Liver (tissue), 9 donors: ENCODE data around the gene CLN6. TPM values are rescaled to one million over a fixed set of nuclear protein-coding genes. Genes with fewer than 3 reads are reported as not detected.

ENCODE experiments used
- DNase-seq: peaks from one replicate; pipeline ENCODE4 v3.0.0-alpha.2; 2017; ENCODE audit warnings: low spot score
- H3K27ac ChIP-seq, 2 donors: one replicate each; pipeline ENCODE4 v1.7.0; 2013; ENCODE audit warnings: inconsistent platforms in 2 of 2, low read length in 2 of 2, control low read depth in 1 of 2, low read depth in 1 of 2, mild to moderate bottlenecking in 1 of 2
- H3K27me3 ChIP-seq, 4 donors: one replicate each; pipeline versions ENCODE4 v1.6.1 to v1.7.0; 2013; ENCODE audit warnings: low read length in 3 of 4, inconsistent platforms in 1 of 4, mild to moderate bottlenecking in 1 of 4, moderate library complexity in 1 of 4; ENCODE audit not compliant: control insufficient read depth in 4 of 4, insufficient read depth in 4 of 4
- H3K36me3 ChIP-seq, 4 donors: one replicate each; pipeline versions ENCODE4 v1.6.1 to v1.7.0; 2013; ENCODE audit warnings: low read length in 3 of 4, mild to moderate bottlenecking in 3 of 4, low read depth in 1 of 4, moderate library complexity in 1 of 4; ENCODE audit not compliant: control insufficient read depth in 4 of 4, insufficient read depth in 3 of 4
- H3K4me1 ChIP-seq, 4 donors: one replicate each; pipeline versions ENCODE4 v1.6.1 to v1.7.0; 2013; ENCODE audit warnings: low read length in 3 of 4, mild to moderate bottlenecking in 3 of 4, moderate library complexity in 1 of 4; ENCODE audit not compliant: control insufficient read depth in 4 of 4, insufficient read depth in 4 of 4
- H3K4me3 ChIP-seq, 3 donors: one replicate each; pipeline versions ENCODE4 v1.6.1 to v1.7.0; 2013; ENCODE audit warnings: low read length in 3 of 3, control low read depth in 1 of 3, low read depth in 1 of 3, mild to moderate bottlenecking in 1 of 3
- H3K9ac ChIP-seq, 2 donors: one replicate each; pipeline ENCODE4 v1.7.0; 2013; ENCODE audit warnings: low read length in 2 of 2, mild to moderate bottlenecking in 2 of 2, moderate library complexity in 2 of 2, control low read depth in 1 of 2, low read depth in 1 of 2
- H3K9me3 ChIP-seq, 4 donors: one replicate each; pipeline versions ENCODE4 v1.6.1 to v1.7.0; 2013; ENCODE audit warnings: low read length in 3 of 4; ENCODE audit not compliant: control insufficient read depth in 4 of 4
- ATF3 ChIP-seq: IDR thresholded peaks from 2 replicates; pipeline ENCODE4 v1.6.1; 2016; ENCODE audit warnings: antibody characterized with exemption
- EGR1 ChIP-seq, 2 donors: IDR thresholded peaks; 2 replicates each; pipeline ENCODE4 v1.6.1; 2016 to 2018; ENCODE audit warnings: antibody characterized with exemption in 2 of 2, low read depth in 2 of 2
- FOXA1 ChIP-seq: IDR thresholded peaks from 2 replicates; pipeline ENCODE4 v1.6.1; 2016; ENCODE audit warnings: antibody characterized with exemption
- FOXA2 ChIP-seq: IDR thresholded peaks from 2 replicates; pipeline ENCODE4 v1.6.1; 2016; ENCODE audit warnings: antibody characterized with exemption
- GABPA ChIP-seq, 2 donors: IDR thresholded peaks in 1 of 2; conservative IDR thresholded peaks in 1 of 2; 2 replicates each; pipeline ENCODE4 v1.6.1; 2016; ENCODE audit warnings: antibody characterized with exemption in 2 of 2, mild to moderate bottlenecking in 1 of 2, moderate library complexity in 1 of 2
- HNF4A ChIP-seq, 2 donors: conservative IDR thresholded peaks; 2 replicates each; pipeline ENCODE4 v1.6.1; 2016; ENCODE audit warnings: antibody characterized with exemption in 2 of 2, mild to moderate bottlenecking in 2 of 2
- HNF4G ChIP-seq: IDR thresholded peaks from 2 replicates; pipeline ENCODE4 v1.6.1; 2016; ENCODE audit warnings: antibody characterized with exemption
- JUND ChIP-seq, 2 donors: IDR thresholded peaks; 2 replicates each; pipeline ENCODE4 v1.6.1; 2016; ENCODE audit warnings: antibody characterized with exemption in 2 of 2
- NR2F2 ChIP-seq: IDR thresholded peaks from 2 replicates; pipeline ENCODE4 v1.6.1; 2016; ENCODE audit warnings: antibody characterized with exemption
- RAD21 ChIP-seq, 2 donors: IDR thresholded peaks; 2 replicates each; pipeline ENCODE4 v1.6.1; 2016; ENCODE audit warnings: antibody characterized with exemption in 2 of 2, mild to moderate bottlenecking in 2 of 2
- RXRA ChIP-seq, 2 donors: IDR thresholded peaks; 2 replicates each; pipeline ENCODE4 v1.6.1; 2017 to 2018; ENCODE audit warnings: antibody characterized with exemption in 2 of 2, mild to moderate bottlenecking in 1 of 2
- SP1 ChIP-seq: IDR thresholded peaks from 2 replicates; pipeline ENCODE4 v1.6.1; 2018; ENCODE audit warnings: antibody characterized with exemption, mild to moderate bottlenecking
- TAF1 ChIP-seq: conservative IDR thresholded peaks from 2 replicates; pipeline ENCODE4 v1.6.1; 2016; ENCODE audit warnings: antibody characterized with exemption, mild to moderate bottlenecking
- YY1 ChIP-seq: IDR thresholded peaks from 2 replicates; pipeline ENCODE4 v1.6.1; 2016; ENCODE audit warnings: antibody characterized with exemption, mild to moderate bottlenecking
- WGBS: extraction: QIAGEN DNeasy Blood & Tissue Kit; methylation state at CpG from one replicate; pipeline ENCODE4 v1.1.7; 2013; 5-methylcytosine and 5-hydroxymethylcytosine counted together
- polyA plus RNA-seq, 2 donors: library from polyadenylated mRNA; stranded (reverse) in 1 of 2; unstranded in 1 of 2; fragments of 200-250 nt in 1 of 2; fragments of >200 nt in 1 of 2; fragmentation: Nextera tagmentation in 1 of 2; extraction: Ambion mirVana in 1 of 2; gene quantifications; one replicate each; pipeline versions ENCODE4 v1.2.1 to v1.2.3, GENCODE V29; 2013 to 2015
- total RNA-seq, 2 donors: library from RNA; depleted of rRNA; stranded (reverse); fragments of >200 nt; gene quantifications; one replicate each; pipeline ENCODE4 v1.2.3, GENCODE V29; 2014
- TF ChIP-seq, protein P1 (sequence below): fragments of 150-350 bp; IDR thresholded peaks from 2 replicates; pipeline ENCODE4 v1.5.1; 2017; ENCODE audit warnings: improper control_type of control experiment, low read depth, low read length; ENCODE audit not compliant: missing input control
- TF ChIP-seq, protein P2 (sequence below): IDR thresholded peaks from 2 replicates; pipeline ENCODE4 v1.6.1; 2016; ENCODE audit warnings: antibody characterized with exemption
- TF ChIP-seq, protein P3 (sequence below): IDR thresholded peaks from 2 replicates; pipeline ENCODE4 v1.6.1; 2016; ENCODE audit warnings: antibody characterized with exemption
- TF ChIP-seq, protein P4 (sequence below): IDR thresholded peaks from 2 replicates; pipeline ENCODE4 v1.6.1; 2016; ENCODE audit warnings: antibody characterized with exemption, mild to moderate bottlenecking
- donor health status: healthy.
- donor health status: healthy.
- donor health status: healthy.
- donor health status: healthy.
- donor health status: healthy.

The CLN6 gene
- total and polyA plus RNA-seq, 4 donors, result 7.2 to 21.2 (median 15.4) TPM

GRCh38 chr15:68204776-68205557, 24.6 kb downstream of the CLN6 start, which contains the start of gene CALML4 (continued):
- TF ChIP-seq, protein P1, sequence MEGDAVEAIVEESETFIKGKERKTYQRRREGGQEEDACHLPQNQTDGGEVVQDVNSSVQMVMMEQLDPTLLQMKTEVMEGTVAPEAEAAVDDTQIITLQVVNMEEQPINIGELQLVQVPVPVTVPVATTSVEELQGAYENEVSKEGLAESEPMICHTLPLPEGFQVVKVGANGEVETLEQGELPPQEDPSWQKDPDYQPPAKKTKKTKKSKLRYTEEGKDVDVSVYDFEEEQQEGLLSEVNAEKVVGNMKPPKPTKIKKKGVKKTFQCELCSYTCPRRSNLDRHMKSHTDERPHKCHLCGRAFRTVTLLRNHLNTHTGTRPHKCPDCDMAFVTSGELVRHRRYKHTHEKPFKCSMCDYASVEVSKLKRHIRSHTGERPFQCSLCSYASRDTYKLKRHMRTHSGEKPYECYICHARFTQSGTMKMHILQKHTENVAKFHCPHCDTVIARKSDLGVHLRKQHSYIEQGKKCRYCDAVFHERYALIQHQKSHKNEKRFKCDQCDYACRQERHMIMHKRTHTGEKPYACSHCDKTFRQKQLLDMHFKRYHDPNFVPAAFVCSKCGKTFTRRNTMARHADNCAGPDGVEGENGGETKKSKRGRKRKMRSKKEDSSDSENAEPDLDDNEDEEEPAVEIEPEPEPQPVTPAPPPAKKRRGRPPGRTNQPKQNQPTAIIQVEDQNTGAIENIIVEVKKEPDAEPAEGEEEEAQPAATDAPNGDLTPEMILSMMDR, result no peak
- TF ChIP-seq HNF4G (peak; percentile 90), FOXA2 (no peak), NR2F2 (peak; percentile 36), RXRA (IDR thresholded peaks at IDR 0.05) (peak; percentile 52 to 60), ATF3 (no peak), HNF4A (conservative IDR thresholded peaks at IDR 0.05) (peak; percentile 95 to 96), SP1 (peak; percentile 95)
- TF ChIP-seq, protein P2, sequence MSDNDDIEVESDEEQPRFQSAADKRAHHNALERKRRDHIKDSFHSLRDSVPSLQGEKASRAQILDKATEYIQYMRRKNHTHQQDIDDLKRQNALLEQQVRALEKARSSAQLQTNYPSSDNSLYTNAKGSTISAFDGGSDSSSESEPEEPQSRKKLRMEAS, result no peak

DNA sequence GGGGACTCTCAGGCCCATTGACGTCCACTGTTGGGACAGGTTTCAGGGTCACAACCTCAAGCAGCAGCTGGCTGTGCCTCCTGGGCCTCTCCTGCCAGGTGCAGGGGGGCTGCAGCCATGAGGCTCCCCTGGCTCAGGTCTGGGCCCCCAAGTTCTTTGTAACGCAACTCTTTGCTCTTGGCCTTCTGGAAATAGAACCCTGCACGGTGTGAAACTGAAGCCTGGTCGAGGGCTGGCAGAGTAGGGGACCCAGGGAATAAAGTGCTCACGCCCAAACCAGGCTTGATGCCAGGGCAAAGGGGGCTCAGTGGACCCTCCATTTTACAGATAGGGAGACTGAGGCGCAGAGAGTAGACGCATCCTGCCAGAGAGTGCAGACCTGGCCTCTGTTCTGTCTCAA, 25.2 kb downstream of the CLN6 start:
- 78% methylated on average over 7 of the region's 7 CpGs for WGBS

More for the DNA sequence above, 25.2 kb downstream of the CLN6 start:
- peak; percentile 26 for DNase-seq
- Histone ChIP-seq H3K36me3 (no peaks in the 10 kb centered on the region), H3K27me3 (no peaks in the 10 kb centered on the region), H3K4me3 (no peak overlapping the region), H3K9me3 (no peaks in the 10 kb centered on the region), H3K4me1 (peaks cover 11 to 32% (median 17%) of the 10 kb centered on the region in 4 donors), H3K9ac (no peak overlapping the region), H3K27ac (no peak overlapping the region)
- TF ChIP-seq YY1 (no peak), GABPA (IDR thresholded peaks at IDR 0.05 in 1 of 2, conservative IDR thresholded peaks at IDR 0.05 in 1 of 2) (no peak), SP1 (no peak), HNF4G (no peak), HNF4A (conservative IDR thresholded peaks at IDR 0.05) (no peak), NR2F2 (no peak), EGR1 (IDR thresholded peaks at IDR 0.05; ENCODE audit: low read depth in 2 of 2) (no peak), ATF3 (no peak), FOXA2 (no peak), RXRA (IDR thresholded peaks at IDR 0.05) (no peak), RAD21 (IDR thresholded peaks at IDR 0.05) (no peak), TAF1 (no peak), JUND (IDR thresholded peaks at IDR 0.05) (no peak), FOXA1 (no peak)
- TF ChIP-seq, protein P2, result no peak
- TF ChIP-seq, protein P3, sequence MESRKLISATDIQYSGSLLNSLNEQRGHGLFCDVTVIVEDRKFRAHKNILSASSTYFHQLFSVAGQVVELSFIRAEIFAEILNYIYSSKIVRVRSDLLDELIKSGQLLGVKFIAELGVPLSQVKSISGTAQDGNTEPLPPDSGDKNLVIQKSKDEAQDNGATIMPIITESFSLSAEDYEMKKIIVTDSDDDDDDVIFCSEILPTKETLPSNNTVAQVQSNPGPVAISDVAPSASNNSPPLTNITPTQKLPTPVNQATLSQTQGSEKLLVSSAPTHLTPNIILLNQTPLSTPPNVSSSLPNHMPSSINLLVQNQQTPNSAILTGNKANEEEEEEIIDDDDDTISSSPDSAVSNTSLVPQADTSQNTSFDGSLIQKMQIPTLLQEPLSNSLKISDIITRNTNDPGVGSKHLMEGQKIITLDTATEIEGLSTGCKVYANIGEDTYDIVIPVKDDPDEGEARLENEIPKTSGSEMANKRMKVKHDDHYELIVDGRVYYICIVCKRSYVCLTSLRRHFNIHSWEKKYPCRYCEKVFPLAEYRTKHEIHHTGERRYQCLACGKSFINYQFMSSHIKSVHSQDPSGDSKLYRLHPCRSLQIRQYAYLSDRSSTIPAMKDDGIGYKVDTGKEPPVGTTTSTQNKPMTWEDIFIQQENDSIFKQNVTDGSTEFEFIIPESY, result no peak
- TF ChIP-seq, protein P1, result no peak
- TF ChIP-seq, protein P4, sequence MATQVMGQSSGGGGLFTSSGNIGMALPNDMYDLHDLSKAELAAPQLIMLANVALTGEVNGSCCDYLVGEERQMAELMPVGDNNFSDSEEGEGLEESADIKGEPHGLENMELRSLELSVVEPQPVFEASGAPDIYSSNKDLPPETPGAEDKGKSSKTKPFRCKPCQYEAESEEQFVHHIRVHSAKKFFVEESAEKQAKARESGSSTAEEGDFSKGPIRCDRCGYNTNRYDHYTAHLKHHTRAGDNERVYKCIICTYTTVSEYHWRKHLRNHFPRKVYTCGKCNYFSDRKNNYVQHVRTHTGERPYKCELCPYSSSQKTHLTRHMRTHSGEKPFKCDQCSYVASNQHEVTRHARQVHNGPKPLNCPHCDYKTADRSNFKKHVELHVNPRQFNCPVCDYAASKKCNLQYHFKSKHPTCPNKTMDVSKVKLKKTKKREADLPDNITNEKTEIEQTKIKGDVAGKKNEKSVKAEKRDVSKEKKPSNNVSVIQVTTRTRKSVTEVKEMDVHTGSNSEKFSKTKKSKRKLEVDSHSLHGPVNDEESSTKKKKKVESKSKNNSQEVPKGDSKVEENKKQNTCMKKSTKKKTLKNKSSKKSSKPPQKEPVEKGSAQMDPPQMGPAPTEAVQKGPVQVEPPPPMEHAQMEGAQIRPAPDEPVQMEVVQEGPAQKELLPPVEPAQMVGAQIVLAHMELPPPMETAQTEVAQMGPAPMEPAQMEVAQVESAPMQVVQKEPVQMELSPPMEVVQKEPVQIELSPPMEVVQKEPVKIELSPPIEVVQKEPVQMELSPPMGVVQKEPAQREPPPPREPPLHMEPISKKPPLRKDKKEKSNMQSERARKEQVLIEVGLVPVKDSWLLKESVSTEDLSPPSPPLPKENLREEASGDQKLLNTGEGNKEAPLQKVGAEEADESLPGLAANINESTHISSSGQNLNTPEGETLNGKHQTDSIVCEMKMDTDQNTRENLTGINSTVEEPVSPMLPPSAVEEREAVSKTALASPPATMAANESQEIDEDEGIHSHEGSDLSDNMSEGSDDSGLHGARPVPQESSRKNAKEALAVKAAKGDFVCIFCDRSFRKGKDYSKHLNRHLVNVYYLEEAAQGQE, result no peak
